ENCODE data around the gene AHRR. TPM values are rescaled to one million over a fixed set of nuclear protein-coding genes. Genes with fewer than 3 reads are reported as not detected.
A peak's percentile ranks its signal among the peaks of the same experiment; 100 is the strongest.

Gene AHRR
- total and polyA plus RNA-seq, 8 donors: 0.63 to 47.8 (median 1.1) TPM; not detected in 1

- H3K9me3 ChIP-seq: no peaks in the 10 kb centered on the region
- WGBS, 5 donors: 60 to 93% (median 77%) methylated on average over 3 of the region's 3 CpGs
- TF ChIP-seq EP300 (IDR thresholded peaks at IDR 0.05): no peak
- TF ChIP-seq POLR2A (IDR thresholded peaks at IDR 0.05): no peak
- TF ChIP-seq CTCF (IDR thresholded peaks at IDR 0.05): no peak
- no peak for TF ChIP-seq POLR2AphosphoS5 (IDR thresholded peaks at IDR 0.05)
- no peaks in the 10 kb centered on the region for H3K4me1 ChIP-seq
- DNase-seq: no peak
- no peaks in the 10 kb centered on the region for H3K36me3 ChIP-seq
- H3K4me3 ChIP-seq: no peak overlapping the region
- H3K27ac ChIP-seq: no peak overlapping the region
- intact Hi-C loops (cut with DNase I; ENCODE audit: low total_unique reads): no loop called here
- peaks cover 0 to 8% (median 0%) of the 10 kb centered on the region in 3 donors for H3K27me3 ChIP-seq
These were observed 105.0 kb downstream of the AHRR start for GRCh38 chr5:426392-426976.

GRCh38 chr5:427415-428087 lies 106.0 kb downstream of the AHRR start:
- 89 to 93% (median 92%) methylated on average over 37 to 39 of the region's 39 CpGs for WGBS, 5 donors
- Histone ChIP-seq H3K4me3 (no peak overlapping the region), H3K9me3 (no peaks in the 10 kb centered on the region), H3K36me3 (no peaks in the 10 kb centered on the region), H3K4me1 (no peaks in the 10 kb centered on the region), H3K27ac (no peak overlapping the region), H3K27me3 (peaks cover 0 to 11% (median 0%) of the 10 kb centered on the region in 3 donors)
- TF ChIP-seq CTCF (IDR thresholded peaks at IDR 0.05) (no peak), EP300 (IDR thresholded peaks at IDR 0.05) (no peak), POLR2A (IDR thresholded peaks at IDR 0.05) (no peak), POLR2AphosphoS5 (IDR thresholded peaks at IDR 0.05) (no peak)
- intact Hi-C loops (cut with DNase I; ENCODE audit: low total_unique reads): no loop called here
- peak in 1 of 2 donors; percentile 18 for DNase-seq

GRCh38 chr5:428219-428618 lies 106.7 kb downstream of the AHRR start:
- no peak overlapping the region for H3K4me3 ChIP-seq
- no peaks in the 10 kb centered on the region for H3K4me1 ChIP-seq
- intact Hi-C loops (cut with DNase I; ENCODE audit: low total_unique reads): no loop called here
- DNase-seq: peak in 1 of 2 donors; percentile 21
- TF ChIP-seq EP300 (IDR thresholded peaks at IDR 0.05): no peak
- TF ChIP-seq POLR2A (IDR thresholded peaks at IDR 0.05): no peak
- no peak for TF ChIP-seq POLR2AphosphoS5 (IDR thresholded peaks at IDR 0.05)
- TF ChIP-seq CTCF (IDR thresholded peaks at IDR 0.05): no peak
- no peaks in the 10 kb centered on the region for H3K36me3 ChIP-seq
- H3K27me3 ChIP-seq: peaks cover 0 to 18% (median 0%) of the 10 kb centered on the region in 3 donors
- 81 to 91% (median 87%) methylated on average over 11 of the region's 11 CpGs for WGBS, 5 donors
- H3K27ac ChIP-seq: no peak overlapping the region
- H3K9me3 ChIP-seq: no peaks in the 10 kb centered on the region

GRCh38 chr5:428754-429452 lies 107.4 kb downstream of the AHRR start:
- no peak overlapping the region for H3K27ac ChIP-seq
- intact Hi-C loops (cut with DNase I; ENCODE audit: low total_unique reads): no loop called here

More at GRCh38 chr5:428754-429452, 107.4 kb downstream of the AHRR start:
- Histone ChIP-seq H3K36me3 (no peaks in the 10 kb centered on the region), H3K27me3 (peaks cover 0 to 24% (median 0%) of the 10 kb centered on the region in 3 donors), H3K4me3 (no peak overlapping the region), H3K9me3 (no peaks in the 10 kb centered on the region), H3K4me1 (no peaks in the 10 kb centered on the region)
- WGBS, 5 donors: 66 to 84% (median 81%) methylated on average over 15 to 22 of the region's 22 CpGs
- DNase-seq: peak in 1 of 2 donors; percentile 20
- no peak for TF ChIP-seq EP300 (IDR thresholded peaks at IDR 0.05)
- no peak for TF ChIP-seq POLR2A (IDR thresholded peaks at IDR 0.05)
- TF ChIP-seq CTCF (IDR thresholded peaks at IDR 0.05): no peak
- no peak for TF ChIP-seq POLR2AphosphoS5 (IDR thresholded peaks at IDR 0.05)

Data from stomach (tissue), 9 donors.